Natural killer cell treated with Interleukin-12 subunit alpha and Interleukin-12 subunit beta and Interleukin-15 and Interleukin-18, amount 100 ng/mL, for 72 hours (primary cell): ENCODE measurements around the gene GAMT. TPM values are rescaled to one million over a fixed set of nuclear protein-coding genes. Genes with fewer than 3 reads are reported as not detected.
"Not testable (repeated sequence)": the region's sequence is repeated elsewhere in the genome, so short reads cannot be mapped to it uniquely, and the experiment has no call there.

Source experiments
- ATAC-seq, 2 donors: fragments of 150-1000 bp; cut with Tn5 transposase in 1 of 2; sonication (Bioruptor Pico), chemical (Tn5 transposase) in 1 of 2; 2 replicates each; pipeline ENCODE4 v1.10.0; 2021
- DNase-seq: peaks from one replicate; pipeline ENCODE4 v3.0.0; 2022; ENCODE audit warnings: low spot score
- H3K27ac Mint-ChIP-seq, 2 donors: 1 replicate in 1 of 2; 2 replicates in 1 of 2; pipeline ENCODE4 v1.8.0; 2022; ENCODE audit warnings: mixed read lengths in 2 of 2, mild to moderate bottlenecking in 1 of 2, moderate library complexity in 1 of 2
- H3K27me3 Mint-ChIP-seq, 2 donors: 1 replicate in 1 of 2; 2 replicates in 1 of 2; pipeline ENCODE4 v1.8.0; 2022; ENCODE audit warnings: mixed read lengths in 2 of 2
- H3K36me3 Mint-ChIP-seq: one replicate; pipeline ENCODE4 v1.8.0; 2022; ENCODE audit warnings: mixed read lengths
- H3K4me1 Mint-ChIP-seq, 2 donors: 1 replicate in 1 of 2; 2 replicates in 1 of 2; pipeline ENCODE4 v1.8.0; 2022; ENCODE audit warnings: low read depth in 2 of 2, mixed read lengths in 2 of 2, mild to moderate bottlenecking in 1 of 2
- H3K4me3 Mint-ChIP-seq: one replicate; pipeline ENCODE4 v1.8.0; 2022; ENCODE audit warnings: mixed read lengths
- H3K9me3 Mint-ChIP-seq: 2 replicates; pipeline ENCODE4 v1.8.0; 2022; ENCODE audit warnings: mixed read lengths
- total RNA-seq, 2 donors: library from RNA; stranded (reverse); gene quantifications; one replicate each; pipeline ENCODE4 v1.2.3, GENCODE V29; 2022

The GAMT gene
- 10 to 100 TPM in 1 of 2 donors, 1 to 10 TPM in 1; 5.2 to 15.6 TPM for total RNA-seq

DNA sequence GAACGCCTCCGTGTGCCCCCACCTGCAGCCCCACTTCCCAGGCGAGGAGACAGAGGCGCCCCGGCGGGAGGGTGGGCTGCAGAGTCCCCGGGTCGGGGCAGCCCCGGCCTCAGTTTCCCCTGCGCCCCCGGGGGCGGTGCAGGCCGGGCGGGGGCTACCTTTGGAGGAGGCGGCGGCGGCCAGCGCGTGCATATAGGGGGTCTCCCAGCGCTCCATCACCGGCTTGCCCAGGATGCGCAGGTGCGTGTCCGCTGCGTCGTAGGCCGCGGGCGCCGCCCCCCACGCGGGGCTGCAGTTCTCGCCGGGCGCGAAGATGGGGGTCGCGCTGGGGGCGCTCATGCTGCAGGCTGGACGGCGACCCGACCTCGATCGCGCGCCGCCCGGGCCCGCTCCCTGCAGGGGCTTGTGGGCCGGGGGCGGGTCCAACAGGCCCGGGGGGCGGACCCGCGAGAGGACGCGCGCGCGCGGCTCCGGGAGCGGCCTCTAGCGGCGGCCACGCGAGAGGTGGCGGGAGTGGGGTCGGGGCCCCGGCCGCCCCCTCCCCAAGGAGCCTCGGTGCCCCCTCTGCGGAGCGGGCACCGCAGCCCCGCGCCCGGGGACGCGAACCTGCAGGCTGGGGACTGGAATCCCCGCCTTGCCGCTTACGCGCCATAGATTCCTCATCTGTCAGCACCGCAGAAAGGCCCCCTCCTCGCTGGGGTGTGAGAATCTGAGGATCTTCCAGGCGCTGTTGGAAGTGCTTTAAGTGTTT is at the start of gene GAMT:
GAMT (minus strand) TSS at position 405 of the 751 bp plus-strand sequence; CDS start at position 339, 66 bp downstream.
- DNase-seq = no peak
- H3K27me3 Mint-ChIP-seq = peaks cover 2 to 8% of the 10 kb centered on the region in 2 donors
- H3K36me3 Mint-ChIP-seq = no peaks in the 10 kb centered on the region
- H3K9me3 Mint-ChIP-seq = no peaks in the 10 kb centered on the region
- H3K4me1 Mint-ChIP-seq = peaks cover 7 to 9% of the 10 kb centered on the region in 2 donors
- no peak within 1 kb of the TSS for H3K27ac Mint-ChIP-seq
- peak; percentile 80 to 83 for ATAC-seq
- peak within 1 kb of the TSS; percentile 34 for H3K4me3 Mint-ChIP-seq

DNA sequence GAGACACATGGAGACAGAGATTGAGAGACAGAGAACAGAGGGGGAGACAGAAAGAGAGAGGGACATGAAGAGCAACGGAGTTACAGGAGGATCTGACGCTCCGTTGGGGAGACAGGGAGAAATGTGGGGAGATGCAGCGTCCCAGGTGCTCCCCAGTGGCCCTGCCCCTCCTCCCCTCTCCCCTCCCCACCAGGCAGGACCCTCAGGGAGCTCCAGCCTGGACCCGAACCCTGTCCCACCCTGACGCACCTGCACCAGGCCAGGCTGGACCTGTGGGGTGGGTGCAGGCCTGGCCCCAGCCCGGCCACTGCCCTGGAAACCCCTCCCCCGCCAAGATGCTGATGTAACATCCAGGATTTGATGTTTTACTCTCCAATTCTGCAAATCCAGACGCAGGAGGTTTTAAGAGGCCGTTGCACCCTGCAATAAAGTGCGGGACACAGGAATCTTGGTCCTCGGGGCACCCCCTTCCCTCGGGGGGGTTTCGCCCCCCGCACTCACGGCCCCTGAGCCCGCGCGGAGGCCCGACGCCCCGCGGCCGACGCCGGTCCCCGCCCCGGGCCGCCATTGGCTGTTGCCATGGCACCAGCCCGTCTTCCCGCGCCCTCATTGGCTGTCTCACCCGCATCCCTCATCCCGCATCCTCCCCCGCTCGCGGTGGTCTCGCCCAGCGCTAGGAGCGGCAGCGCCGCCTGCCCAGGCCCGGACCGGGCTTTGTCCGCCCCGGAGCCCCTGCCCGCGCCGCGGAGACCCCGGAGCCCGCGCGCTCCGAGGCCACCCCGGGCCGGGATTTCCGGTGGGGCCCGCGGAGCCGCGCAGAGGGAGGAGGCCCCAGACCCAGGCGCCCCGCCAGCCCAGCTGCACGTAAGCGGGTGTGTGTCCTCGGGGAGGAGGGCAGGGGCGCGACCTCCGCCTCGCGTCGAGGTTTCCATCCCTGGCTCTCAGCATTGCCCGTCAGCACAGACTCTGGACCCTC is 48.4 kb upstream of the GAMT start, which contains the start of gene APC2:
APC2 (plus strand) TSS at position 655 of the 976 bp plus-strand sequence. CDS start 2,881 bp downstream, outside the sequence.
- ATAC-seq (peak; percentile 36 to 60), DNase-seq (no peak)
- H3K36me3 Mint-ChIP-seq = no peaks in the 10 kb centered on the region
- peak within 1 kb of the TSS; percentile 58 for H3K4me3 Mint-ChIP-seq
- H3K9me3 Mint-ChIP-seq = no peaks in the 10 kb centered on the region
- H3K27me3 Mint-ChIP-seq = peaks cover 28 to 37% of the 10 kb centered on the region in 2 donors
- no peak within 1 kb of the TSS for H3K27ac Mint-ChIP-seq
- peaks cover 3 to 20% of the 10 kb centered on the region in 2 donors for H3K4me1 Mint-ChIP-seq

GRCh38 chr19:1447944-1448343 is 46.6 kb upstream of the GAMT start:
- Mint-ChIP-seq H3K4me3 (no peak overlapping the region), H3K27ac (no peak overlapping the region), H3K4me1 (peaks cover 5 to 18% of the 10 kb centered on the region in 2 donors), H3K36me3 (no peaks in the 10 kb centered on the region), H3K27me3 (peaks cover 24 to 30% of the 10 kb centered on the region in 2 donors), H3K9me3 (no peaks in the 10 kb centered on the region)
- DNase-seq (no peak), ATAC-seq (no peak)

- ATAC-seq (no peak), DNase-seq (no peak)
- Mint-ChIP-seq H3K27ac (no peak overlapping the region), H3K27me3 (peaks cover 24 to 30% of the 10 kb centered on the region in 2 donors), H3K4me3 (no peak overlapping the region), H3K9me3 (no peaks in the 10 kb centered on the region), H3K4me1 (peaks cover 5 to 18% of the 10 kb centered on the region in 2 donors), H3K36me3 (no peaks in the 10 kb centered on the region)
Observed at GRCh38 chr19:1447504-1447903, 46.2 kb upstream of the GAMT start.

GRCh38 chr19:1446713-1447481 is 45.6 kb upstream of the GAMT start:
- ATAC-seq (no peak), DNase-seq (no peak)
- H3K4me1 Mint-ChIP-seq = peaks cover 10 to 19% of the 10 kb centered on the region in 2 donors
- no peak overlapping the region for H3K27ac Mint-ChIP-seq
- no peaks in the 10 kb centered on the region for H3K36me3 Mint-ChIP-seq
- peaks cover 22 to 30% of the 10 kb centered on the region in 2 donors for H3K27me3 Mint-ChIP-seq
- H3K9me3 Mint-ChIP-seq = no peaks in the 10 kb centered on the region
- H3K4me3 Mint-ChIP-seq = no peak overlapping the region

DNA sequence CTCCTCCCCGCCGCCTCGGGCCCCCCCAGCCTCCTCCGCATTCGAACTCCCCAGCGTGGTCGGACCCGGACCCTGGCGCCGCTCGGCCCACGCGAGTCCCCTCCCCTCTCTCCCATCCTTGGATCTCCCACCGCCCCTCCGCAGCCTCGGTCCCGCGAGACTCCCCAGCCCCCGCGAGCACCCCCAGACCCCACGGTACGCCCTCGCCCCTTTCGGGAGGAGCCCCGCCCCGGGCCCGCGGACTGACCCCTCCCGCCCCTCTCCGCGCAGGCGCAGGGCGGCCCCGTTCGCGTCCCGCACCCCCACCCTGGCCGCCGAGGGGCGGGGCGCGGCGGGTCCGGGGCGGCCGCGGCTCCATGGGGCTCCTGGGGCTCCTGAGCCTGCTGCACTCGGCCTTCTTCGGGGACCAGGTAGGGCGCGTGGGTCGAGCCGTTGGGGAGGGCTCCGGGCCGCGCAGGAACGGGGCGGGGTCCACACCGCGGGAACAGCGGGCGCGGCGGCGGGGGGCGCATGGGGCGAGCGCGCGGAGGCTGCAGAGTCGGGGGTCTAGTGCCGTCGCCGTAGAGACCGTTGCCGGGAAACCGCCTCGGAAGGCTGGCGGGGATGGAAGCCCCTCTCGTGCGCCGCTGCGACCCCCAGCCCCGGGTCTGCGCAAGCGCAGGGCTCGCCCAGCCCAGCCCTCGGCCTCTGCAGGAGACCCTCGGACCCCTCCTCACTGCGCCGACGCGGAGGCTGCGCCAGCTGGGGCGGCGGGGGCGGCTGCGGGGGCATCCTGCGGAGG is 44.8 kb upstream of the GAMT start:
- peaks cover 22 to 28% of the 10 kb centered on the region in 2 donors for H3K27me3 Mint-ChIP-seq
- no peak overlapping the region for H3K4me3 Mint-ChIP-seq
- H3K36me3 Mint-ChIP-seq = no peaks in the 10 kb centered on the region
- DNase-seq (no peak), ATAC-seq (no peak)
- no peaks in the 10 kb centered on the region for H3K9me3 Mint-ChIP-seq
- H3K4me1 Mint-ChIP-seq = peaks cover 13 to 21% of the 10 kb centered on the region in 2 donors
- H3K27ac Mint-ChIP-seq = no peak overlapping the region

- DNase-seq (peak; percentile 89), ATAC-seq (peak; percentile 94)
- peaks cover 13 to 22% of the 10 kb centered on the region in 2 donors for H3K4me1 Mint-ChIP-seq
- no peaks in the 10 kb centered on the region for H3K36me3 Mint-ChIP-seq
- peak overlapping the region; percentile 76 for H3K4me3 Mint-ChIP-seq
- H3K27me3 Mint-ChIP-seq = peaks cover 16 to 20% of the 10 kb centered on the region in 2 donors
- peak overlapping the region; percentile 43 to 66 for H3K27ac Mint-ChIP-seq
- H3K9me3 Mint-ChIP-seq = no peaks in the 10 kb centered on the region
Observed at GRCh38 chr19:1445185-1445931, 44.0 kb upstream of the GAMT start.

DNA sequence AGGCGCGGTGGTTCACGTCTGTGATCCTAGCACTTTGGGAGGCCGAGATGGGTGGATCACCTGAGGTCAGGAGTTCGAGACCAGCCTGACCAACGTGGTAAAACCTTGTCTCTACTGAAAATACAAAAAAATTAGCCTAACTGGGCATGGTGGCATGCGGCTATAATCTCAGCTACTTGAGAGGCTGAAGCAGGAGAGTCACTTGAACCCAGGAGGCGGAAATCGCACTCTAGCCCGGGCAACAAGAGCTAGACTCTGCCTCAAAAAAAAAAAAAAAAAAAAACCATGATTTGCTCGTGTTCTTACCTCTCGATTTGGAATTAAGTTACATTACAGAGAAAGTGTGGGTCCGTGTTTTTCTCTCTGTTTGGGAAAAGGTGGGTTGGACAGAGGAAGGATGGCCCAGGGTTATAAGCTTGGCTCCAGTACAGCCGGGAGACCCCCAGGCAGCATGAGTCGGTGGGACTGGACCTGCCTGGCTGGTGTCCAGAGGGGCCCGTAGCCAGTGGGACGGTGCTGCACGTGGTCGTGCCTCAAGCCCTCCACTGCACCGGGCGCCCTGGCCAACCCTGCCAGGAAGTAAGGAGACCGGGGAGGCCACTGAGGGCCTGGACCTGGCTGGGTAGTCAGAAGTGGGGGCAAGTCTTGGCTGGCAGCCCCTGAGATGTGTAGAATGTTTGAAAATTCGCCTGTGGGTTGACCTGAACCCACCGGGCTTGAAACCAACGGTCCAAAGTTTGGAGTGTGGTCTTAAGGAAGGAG is 40.5 kb upstream of the GAMT start:
- ATAC-seq = no peak
- H3K27me3 Mint-ChIP-seq = no peaks in the 10 kb centered on the region
- H3K27ac Mint-ChIP-seq = peak overlapping the region; percentile 53 to 54

GRCh38 chr19:1441022-1441426 is 39.7 kb upstream of the GAMT start:
- peak overlapping the region; percentile 91 for H3K4me3 Mint-ChIP-seq
- no peak for DNase-seq
- H3K27ac Mint-ChIP-seq = peak overlapping the region; percentile 53 to 98
- no peaks in the 10 kb centered on the region for H3K27me3 Mint-ChIP-seq
- no peaks in the 10 kb centered on the region for H3K9me3 Mint-ChIP-seq
- ATAC-seq = no peak
- H3K36me3 Mint-ChIP-seq = no peaks in the 10 kb centered on the region
- peaks cover 13 to 28% of the 10 kb centered on the region in 2 donors for H3K4me1 Mint-ChIP-seq

More for the DNA sequence above, 40.5 kb upstream of the GAMT start:
- H3K36me3 Mint-ChIP-seq = no peaks in the 10 kb centered on the region
- peaks cover 13 to 28% of the 10 kb centered on the region in 2 donors for H3K4me1 Mint-ChIP-seq
- no peaks in the 10 kb centered on the region for H3K9me3 Mint-ChIP-seq
- H3K4me3 Mint-ChIP-seq = peak overlapping the region; percentile 10
- no peak for DNase-seq

DNA sequence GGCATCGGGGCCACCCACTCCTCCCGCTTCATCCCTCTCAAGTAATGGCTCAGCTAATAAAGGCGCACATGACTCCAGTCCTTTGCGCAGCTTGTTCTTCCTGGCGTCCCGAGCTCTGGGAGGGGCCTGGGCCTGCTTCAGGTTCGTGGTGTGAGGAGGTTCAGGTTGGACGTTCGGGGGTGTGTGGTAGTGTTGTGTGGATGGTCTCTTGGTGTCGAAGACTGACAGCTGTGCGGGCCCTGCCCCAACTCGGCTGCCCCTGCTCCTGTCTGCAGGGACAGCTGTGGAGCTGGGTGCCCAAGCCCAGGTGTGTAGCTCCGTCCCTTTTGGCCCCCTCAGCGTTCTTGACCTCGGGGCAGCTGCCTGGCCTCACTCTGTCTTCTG is 39.1 kb upstream of the GAMT start:
- ATAC-seq (no peak), DNase-seq (no peak)
- Mint-ChIP-seq H3K27me3 (no peaks in the 10 kb centered on the region), H3K4me1 (peaks cover 13 to 28% of the 10 kb centered on the region in 2 donors), H3K27ac (peak overlapping the region; percentile 53 to 98), H3K36me3 (no peaks in the 10 kb centered on the region), H3K4me3 (peak overlapping the region; percentile 91), H3K9me3 (no peaks in the 10 kb centered on the region)

- H3K27me3 Mint-ChIP-seq, H3K36me3 Mint-ChIP-seq, ATAC-seq, H3K9me3 Mint-ChIP-seq, DNase-seq: not testable (repeated sequence)
- H3K27ac Mint-ChIP-seq = peak overlapping the region; percentile 95 to 98
- peaks cover 10 to 25% of the 10 kb centered on the region in 2 donors for H3K4me1 Mint-ChIP-seq
- peak overlapping the region; percentile 91 for H3K4me3 Mint-ChIP-seq
Observed at GRCh38 chr19:1439525-1440417, 38.4 kb upstream of the GAMT start.
